HL-60/S4 treated with retinoic acid at 250 ng/mL for 4 days and 3 days (cell line): ENCODE results near the gene LRCOL1.

Source experiments
- in situ Hi-C: fragments of 300-500 bp; cut with MboI; formaldehyde crosslinking; loops from 2 replicates; pipeline ENCODE4 v1.7.0; 2022; ENCODE audit warnings: low sequenced_read_pairs

Gene LRCOL1

DNA sequence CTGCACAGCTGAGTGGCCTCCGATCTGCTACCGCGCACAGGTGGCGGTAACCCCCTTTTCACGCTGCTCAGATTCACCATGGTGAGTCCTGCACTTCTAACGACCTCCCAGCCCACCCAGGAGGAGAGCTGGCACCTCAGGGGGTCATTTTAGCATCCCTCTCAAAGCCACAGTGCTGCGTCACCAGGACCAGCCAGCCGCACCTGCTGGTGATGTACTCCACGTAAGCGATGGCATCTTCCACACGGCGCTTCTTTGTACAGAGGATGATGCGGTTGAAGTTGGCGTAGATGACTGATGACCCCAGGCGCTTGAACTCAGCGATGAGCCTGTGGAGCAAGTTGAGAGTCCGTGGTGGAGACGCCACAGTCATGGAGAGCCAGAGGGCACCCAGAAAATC, 27.4 kb upstream of the LRCOL1 start:
- in situ Hi-C loops: no loop called here

DNA sequence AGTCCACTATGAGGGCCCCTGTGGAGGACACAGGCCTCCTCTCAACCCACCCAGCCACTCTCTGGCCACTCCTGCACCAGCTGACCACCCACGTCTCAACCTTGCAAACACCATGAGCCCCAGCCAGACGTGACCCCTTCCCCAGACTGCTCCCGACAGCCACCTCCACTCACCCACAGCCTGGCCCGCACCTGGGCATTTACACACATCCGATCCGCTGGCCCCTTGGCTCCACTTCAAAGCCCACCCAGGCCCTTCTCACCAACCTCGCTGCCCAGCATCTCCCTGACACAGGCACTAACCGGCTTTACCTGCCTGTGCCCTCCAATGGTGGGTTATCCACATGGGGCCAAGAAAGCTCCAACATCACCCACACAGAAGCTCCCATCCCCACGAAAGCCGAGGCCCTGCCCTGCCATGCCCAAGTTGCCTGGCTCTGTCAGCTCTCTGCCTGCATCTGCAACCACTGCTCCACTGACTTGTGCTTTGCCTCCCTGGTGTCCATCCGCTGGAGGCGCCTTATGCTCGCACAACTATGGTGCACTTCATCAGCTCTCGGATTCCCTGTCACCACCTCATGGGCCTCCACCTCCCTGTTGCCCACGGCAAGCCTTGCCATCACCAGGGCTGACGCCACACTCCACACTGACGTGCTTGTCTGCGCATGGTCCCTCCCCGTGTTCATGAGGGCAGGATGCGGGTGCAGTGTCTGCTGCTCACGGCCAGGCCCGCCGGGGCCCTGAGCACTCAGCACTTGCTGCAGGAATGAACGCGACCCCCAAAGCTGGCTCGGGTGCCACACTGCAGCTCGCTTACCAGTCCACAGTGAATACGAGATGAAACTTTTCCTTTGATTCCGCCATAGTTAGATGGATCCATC, 24.9 kb upstream of the LRCOL1 start:
- in situ Hi-C loops: no loop called here

DNA sequence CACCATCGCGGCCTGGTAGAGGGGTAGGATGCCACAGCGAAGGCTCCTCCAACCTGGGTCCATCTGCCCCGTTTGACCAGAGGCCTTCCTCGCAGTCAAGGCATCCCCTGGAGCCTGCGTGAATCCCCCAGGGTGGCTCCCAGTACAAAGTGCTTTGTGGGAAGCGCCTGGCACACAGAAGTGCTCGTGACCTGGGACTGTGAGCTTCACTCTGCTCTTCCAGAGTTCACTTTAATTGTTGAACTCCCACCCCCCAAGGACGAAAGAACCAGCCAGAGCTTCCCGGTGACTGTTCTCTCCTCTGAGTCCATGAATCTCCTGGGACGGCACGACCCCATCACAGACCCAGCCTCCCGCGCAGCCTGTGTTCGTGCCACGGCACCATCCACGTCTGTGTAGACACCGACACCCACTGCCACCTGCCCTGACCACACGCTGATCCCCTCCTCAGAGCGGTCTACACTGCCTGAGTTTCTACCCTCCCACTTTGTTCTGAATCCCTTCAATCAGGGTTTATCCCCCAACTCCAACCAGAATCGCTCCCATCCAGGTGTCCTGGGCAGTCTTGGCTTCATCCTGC, 24.1 kb upstream of the LRCOL1 start:
- in situ Hi-C loops: no loop called here

DNA sequence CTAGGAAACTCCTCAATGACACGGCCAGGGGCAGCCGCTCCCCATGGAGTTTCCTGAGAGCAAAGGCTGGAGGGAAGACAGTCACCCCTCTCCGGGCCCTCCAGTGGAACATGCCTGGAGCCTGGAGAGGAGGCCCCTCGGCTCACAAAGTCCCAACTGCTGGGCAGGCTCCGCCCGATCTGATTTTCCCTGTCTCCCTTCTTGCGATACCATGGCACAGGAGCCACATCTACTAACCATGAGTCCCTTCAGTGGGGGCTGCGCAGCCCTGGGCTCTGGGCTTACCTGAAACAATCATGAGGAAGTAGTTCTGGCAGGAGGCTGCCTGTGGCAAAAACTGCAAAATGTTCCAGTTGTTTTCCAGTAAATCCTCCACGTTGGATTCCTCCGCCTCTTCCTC, 23.5 kb upstream of the LRCOL1 start:
- in situ Hi-C loops: no loop called here

DNA sequence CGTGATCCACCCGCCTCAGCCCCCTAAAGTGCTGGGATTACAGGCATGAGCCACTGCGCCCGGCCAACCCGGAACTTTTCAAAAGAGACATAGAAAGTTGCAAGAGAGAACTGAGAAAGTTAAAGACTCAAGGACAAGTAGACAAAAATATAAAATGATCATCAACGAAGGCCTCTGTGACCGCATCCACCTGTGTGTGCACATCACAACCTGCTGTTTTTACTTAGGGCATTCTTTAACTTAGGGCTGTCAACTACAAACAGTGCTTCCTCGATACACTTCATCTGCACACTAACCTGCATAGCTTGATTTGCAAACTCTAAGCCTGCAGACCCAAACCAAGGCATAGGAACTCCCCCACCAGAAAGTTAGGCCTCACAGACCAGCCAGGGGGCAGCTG, 23.0 kb upstream of the LRCOL1 start:
- in situ Hi-C loops: no loop called here

DNA sequence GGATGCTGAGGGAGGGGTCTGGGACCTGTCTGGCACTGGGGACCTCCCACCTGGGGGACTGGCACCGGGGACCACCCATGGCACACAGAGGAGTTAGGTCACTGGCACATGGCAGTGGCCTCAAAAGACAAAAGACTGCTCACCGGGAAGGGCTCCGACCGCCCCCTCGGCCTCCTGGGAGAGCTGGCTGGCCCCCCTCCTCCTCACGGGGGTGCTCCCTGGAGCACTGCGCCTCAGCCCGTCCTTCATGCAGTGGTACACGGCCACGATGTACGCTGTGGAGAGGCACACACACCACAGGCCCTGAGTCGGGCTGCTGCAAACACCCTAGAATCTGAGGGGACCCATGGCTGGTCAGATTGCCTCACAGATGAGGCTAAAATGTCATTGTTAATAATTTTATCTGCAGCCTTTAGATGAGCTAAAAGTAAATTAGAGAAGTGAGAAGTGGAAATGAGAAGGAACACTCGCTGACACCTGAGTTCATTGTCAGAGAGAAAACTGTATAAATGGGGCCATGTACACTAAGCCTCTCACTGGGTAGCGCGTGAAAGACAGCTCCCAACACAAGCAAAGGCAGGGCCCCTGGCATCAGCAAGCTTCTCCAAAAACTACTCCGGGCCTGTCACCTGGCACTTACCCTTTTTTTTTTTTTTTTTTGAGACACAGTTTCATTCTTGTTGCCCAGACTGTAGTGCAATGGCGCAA, 22.3 kb upstream of the LRCOL1 start:
- in situ Hi-C loops: no loop called here

DNA sequence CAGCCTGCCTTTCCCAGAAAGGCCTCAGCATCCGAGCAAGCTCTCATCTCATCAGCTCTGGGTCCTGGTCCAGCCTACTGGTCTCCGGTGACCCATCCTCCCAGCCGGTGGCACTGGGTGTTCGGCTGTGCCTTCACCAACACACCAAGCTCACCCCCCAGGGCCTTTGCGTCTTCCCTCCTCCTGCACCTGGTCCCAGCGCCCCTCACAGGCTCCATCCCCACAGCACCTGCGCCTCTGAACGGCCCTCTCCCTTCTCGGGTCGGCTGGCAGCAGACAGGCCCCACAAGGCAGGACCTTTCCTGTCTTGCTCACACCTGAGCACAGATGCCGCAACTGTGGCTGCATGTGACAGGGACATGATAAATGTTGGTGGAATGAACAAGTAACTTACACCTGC, 21.3 kb upstream of the LRCOL1 start:
- in situ Hi-C loops: no loop called here

DNA sequence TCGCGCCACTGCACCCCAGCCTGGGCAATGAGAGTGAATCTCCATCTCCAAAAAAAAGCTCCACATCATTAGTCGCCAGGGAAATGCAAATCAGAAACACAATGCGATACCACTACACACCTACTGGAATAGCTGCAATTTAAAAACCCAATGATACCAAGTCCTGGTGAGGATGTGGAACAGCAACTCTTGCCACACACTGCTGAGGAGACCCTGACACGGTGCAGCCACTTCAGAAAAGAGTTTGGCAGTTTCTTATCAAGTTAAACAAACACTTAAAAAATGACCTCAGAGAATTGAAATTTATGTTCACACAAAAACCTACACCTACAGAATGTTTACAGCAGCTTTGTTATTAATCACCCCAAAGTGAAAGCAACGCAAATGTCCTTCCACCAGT, 20.3 kb upstream of the LRCOL1 start:
- in situ Hi-C loops: no loop called here

DNA sequence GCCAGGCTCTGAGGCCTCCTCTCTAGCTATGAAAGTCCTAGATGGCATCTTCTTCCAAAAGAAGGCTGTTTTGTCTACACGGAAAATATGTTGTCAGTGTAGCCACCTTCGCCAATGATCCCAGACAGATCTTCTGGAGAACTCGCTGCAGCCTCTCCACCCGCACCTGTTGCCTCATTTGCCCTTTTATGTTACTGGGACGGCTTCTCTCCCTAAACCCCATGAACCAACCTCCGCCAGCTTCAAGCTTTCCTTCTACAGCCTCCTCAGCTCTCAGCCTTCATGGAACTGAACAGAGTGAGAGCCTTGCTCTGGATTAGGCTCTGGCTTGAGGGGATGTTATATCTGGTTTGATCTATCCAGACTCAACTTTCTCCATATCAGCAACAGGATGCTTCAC, 18.9 kb upstream of the LRCOL1 start:
- in situ Hi-C loops: no loop called here

DNA sequence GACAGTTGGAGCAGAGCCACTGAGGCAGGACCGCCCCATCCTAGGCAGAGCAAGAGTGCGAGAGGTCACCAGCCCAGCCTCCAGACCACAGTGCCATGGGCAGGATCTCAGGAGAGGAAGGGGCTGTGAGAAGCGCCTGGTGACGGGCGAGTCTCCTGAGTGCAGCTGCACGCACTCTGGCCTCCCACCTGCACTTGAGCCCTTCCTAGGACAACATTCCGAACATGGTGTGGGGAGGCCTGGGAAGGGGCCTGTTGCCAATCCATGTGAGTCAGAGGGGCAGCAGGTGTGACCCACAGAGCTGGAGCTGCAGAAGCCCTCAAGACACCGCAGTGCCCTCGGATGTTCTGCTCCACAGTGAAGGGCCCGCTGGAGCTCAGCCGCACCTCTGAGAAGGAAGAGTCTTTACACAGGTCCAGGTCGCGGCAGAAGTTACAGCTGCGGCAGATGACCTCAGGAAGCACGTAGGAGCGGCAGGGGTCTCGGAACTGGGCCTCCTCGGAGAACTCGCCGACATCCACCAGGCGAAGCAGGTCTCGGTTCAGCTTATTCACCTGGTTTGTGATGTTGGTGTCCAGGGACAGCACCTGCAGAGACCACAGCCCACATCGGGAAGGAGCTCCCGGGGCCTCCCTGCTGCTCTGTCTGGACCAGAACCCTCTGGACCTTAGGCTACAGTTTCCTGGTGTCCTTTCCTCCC, 15.5 kb upstream of the LRCOL1 start:
- in situ Hi-C loops: no loop called here

DNA sequence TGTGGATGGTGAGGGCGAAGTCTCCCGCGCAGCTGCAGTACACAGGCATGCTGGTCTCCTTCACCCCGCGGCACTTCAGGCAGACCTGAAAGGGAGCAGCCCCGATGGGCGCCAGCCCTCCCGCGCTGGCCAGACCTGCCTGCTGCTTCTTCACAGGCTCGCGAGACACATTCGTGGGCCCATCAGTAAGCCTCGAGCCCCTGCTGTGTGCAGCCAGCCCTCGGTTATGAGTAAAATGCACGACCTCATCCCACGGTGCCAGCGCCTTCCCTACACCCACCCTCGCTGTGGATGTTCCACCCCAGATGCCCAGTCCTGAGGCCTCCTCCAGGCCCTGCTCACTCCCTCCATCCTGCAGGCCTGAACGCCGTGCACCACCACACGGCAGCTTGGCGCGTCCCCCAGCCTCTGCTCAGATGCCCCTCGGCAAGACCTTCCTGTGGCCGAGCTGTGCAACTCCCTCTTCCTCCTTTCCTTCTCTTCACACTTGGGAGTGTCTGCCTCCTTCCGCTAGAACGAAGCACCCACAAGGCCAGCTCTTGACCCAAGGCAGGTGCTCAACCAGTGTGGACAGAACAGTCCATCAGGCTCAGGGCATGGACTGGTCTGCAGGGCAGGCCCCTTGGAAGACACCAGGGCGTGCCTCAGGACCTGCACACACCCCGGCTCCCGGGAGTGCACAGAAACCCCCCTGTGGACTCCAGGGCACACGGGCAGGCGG, 14.7 kb upstream of the LRCOL1 start:
- in situ Hi-C loops: no loop called here

DNA sequence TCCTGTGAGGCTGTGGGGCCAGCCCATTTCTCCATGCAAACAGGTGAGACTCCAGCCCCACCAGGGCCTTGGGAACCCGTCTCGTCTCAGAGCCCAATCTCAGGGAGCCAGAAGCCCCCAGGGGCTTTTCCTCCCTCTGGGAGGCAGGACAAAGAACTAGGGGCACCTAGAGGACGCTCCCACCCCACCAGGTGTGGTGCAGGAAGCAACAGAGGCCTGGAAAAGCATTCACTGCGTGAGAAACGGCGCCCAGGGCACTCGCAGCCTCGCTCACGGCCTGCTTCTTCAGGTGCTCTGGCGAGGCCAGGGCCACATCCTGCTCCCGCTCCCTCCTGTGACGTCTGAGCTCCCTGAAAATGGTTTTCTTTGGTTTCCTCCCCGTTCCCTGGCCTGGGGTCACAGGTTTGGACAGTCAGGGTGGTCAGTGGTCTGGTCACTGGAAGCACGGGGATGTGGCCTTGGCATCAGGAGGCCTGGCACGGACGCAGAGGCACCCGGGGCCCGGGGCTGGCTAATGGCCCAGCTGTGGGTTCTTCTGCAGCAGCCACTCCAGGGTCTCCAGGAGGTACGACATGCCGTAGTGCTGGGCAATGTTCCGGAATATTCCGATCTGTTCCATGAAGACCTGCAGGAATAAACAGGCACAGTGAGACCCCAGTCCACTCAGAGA, 13.9 kb upstream of the LRCOL1 start:
- in situ Hi-C loops: no loop called here

DNA sequence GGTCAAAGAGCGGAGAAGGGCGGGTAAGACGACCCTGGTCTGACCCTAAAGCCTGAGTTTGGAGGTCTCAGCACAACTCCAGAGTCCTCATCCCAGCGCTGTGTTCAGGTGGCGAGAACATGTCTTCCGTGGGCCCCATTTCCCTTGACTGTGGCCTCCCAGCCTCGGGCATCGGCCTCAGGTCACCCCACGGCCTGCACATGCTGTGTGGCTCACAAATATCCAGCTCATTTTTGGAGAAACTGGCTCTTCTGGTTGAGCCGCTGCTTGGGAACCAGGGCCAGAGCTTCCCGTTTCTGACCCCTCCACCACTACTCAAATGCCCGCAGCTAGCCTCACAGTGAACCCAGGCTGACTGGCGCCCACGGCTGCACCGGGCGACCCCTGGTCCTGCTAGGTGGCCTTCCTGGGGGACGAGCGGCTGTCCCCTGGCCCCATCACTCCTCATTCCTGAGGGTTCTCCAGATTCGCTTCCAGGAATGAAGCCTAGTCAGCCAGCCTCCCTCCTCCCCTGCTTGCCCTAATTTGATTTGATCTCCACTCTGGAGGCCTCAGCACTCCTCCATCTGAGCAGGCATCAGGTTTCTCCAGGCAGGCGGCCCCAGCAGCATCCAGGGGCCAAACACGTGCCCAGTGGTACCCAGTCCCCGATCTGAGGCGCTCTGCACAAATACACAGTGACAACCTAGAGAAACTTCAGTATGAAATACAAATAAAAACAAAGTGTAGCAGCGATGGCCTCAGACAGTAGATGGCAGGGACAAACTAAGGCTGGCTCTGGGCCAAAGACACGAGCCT, 12.9 kb upstream of the LRCOL1 start:
- in situ Hi-C loops: no loop called here

DNA sequence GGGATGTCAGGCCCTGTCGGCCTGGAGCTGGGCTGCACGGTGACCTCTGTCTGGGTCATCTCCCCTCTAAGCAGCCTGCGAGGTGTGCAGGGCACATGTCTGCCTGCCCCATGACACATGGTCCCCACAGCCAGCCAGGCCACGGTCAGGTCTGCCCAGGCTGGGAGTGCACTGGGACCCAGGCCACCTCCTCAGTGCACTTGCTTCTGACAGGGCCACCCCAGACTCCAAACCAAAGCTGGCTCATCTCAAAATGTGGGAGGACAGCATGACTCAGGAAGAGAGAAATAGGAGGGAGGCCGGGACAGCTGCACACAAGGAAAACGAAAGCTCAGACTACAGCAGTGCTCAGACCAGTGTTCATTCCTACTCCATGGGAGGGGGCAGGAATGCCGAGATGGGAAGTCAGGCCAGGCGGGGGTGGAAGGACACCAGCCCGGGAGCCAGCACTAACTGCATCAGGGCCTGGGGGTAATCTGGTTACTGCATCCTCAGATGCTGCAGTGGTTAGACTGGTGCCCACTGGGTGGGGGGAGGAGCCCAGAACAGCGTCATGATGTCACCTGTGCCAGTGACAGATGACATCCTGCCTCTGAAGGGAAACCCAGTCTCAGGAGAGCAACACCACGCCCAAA, 12.2 kb upstream of the LRCOL1 start:
- in situ Hi-C loops: no loop called here

DNA sequence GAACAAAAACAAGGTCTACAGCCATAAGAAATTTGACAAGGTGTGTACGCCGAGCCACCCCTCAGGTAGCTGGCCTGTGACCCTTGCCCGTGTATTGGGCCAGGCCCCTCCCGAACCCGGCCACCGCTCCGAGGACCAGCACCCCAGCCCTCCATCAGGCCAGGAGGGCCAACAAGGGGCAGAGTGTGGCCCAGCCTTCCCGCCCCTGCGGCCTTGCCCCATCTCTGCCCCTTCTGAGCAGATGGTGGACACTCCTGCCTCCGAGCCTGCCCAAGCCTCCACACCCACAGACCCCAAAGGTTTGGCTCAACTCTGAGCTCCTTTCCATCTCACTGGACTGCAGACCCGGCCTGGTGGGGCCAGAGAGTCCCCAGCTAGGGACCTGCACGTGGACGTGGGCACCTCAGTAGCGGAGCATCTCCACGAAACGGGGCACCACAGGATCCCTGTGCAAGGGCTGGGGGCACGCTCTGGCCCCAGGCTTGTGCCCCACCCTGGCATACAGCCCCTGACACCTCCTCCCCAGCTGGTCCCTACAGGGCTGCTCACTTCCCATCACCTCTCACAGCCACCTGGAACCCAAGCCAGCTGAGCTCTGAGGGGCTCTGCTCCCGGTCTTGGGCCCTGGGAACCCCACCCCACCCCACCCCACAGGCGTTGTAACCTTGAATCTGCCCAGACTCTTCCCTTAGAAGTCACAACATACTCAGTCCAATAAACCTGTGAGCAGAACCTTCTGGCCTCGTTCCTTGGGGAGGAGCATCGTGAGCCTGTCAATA, 11.5 kb upstream of the LRCOL1 start:
- in situ Hi-C loops: no loop called here

DNA sequence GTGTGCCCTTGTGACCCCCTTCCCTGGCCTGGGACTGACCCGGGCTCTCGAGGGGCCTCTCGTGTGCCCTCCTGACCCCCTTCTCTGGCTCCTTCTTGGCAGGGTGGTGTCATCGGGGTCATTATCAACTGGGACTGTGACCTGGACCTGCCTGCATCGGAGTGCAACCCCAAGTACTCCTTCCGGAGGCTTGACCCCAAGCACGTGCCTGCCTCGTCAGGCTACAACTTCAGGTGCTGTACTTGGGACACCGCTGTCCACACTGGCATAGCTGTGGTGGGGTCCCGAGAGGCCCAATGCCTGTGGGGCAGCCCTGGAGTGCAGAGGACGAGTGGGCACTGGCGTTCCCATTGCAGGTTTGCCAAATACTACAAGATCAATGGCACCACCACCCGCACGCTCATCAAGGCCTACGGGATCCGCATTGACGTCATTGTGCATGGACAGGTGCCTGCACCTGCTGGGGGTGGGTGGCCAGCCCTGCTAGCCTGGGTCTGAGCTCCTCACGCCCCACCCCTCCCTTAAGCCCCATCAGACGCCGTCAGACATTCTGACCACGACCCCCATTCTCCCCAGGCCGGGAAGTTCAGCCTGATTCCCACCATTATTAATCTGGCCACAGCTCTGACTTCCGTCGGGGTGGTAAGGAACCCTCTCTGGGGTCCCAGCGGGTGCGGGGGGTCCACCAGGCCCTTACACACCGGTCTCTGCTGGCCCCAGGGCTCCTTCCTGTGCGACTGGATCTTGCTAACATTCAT, 10.7 kb upstream of the LRCOL1 start:
- in situ Hi-C loops: no loop called here

DNA sequence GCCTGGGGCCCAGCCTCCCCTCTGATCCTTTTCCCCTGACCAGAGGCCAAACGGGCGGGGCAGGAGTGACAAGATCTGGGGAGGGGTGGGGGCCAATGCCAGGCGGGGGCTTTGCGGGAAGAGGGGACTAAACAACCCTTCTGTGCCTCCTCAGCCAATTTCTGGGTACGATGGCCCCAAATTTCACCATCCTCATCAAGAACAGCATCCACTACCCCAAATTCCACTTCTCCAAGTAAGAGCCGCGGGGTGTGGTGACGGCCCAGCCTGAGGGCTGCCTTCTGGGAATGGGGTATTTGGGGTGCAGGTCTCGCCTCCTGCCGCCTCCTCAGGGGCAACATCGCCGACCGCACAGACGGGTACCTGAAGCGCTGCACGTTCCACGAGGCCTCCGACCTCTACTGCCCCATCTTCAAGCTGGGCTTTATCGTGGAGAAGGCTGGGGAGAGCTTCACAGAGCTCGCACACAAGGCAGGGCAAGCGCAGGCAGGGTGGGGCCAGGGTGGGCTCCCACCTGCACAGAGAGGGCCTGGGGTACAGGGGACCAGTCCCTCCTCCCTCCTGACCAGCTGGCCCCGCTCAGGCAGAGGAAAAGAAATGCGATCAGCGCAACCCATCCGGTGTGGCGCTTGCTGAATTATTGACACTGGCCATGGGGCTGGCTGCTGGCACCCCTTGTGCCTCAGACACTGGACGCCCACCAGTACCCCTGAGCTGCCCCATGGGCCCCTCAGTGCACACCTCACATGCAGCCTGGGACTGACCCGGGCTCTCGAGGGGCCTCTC, 9.9 kb upstream of the LRCOL1 start:
- in situ Hi-C loops: no loop called here
